ENCODE results near the gene NEK5.

DNA sequence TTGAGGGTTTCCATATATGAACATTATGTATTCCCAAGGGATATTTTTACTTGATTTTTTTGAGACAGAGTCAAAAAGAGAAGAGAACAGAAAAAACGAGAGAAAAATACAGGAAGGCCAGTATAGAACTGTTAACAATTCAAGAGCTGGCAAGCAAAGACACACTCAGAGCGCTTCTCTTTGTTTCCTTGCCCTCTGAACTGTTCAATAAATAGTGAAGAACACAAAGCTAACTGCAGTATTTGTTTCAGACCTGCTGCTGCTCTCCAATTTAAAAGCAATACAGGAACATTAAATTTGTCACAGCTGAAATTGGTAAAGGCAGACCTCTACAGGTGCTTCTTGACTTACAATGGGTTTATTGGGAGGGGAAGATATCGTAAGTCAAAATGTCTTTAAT, 44.5 kb upstream of the NEK5 start:
- TF ChIP-seq, protein P1, sequence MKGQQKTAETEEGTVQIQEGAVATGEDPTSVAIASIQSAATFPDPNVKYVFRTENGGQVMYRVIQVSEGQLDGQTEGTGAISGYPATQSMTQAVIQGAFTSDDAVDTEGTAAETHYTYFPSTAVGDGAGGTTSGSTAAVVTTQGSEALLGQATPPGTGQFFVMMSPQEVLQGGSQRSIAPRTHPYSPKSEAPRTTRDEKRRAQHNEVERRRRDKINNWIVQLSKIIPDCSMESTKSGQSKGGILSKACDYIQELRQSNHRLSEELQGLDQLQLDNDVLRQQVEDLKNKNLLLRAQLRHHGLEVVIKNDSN (IDR thresholded peaks at IDR 0.05), result no peak
- TF ChIP-seq RAD21 (IDR thresholded peaks at IDR 0.05; ENCODE audit: low read depth), result no peak
- no peak for TF ChIP-seq TAF1 (IDR thresholded peaks at IDR 0.05; ENCODE audit: low read depth)

Data from Ishikawa (cell line).